ENCODE results near the gene SNIP1.
"Not testable (repeated sequence)": the region's sequence is repeated elsewhere in the genome, so short reads cannot be mapped to it uniquely, and the experiment has no call there.

SNIP1 gene

DNA sequence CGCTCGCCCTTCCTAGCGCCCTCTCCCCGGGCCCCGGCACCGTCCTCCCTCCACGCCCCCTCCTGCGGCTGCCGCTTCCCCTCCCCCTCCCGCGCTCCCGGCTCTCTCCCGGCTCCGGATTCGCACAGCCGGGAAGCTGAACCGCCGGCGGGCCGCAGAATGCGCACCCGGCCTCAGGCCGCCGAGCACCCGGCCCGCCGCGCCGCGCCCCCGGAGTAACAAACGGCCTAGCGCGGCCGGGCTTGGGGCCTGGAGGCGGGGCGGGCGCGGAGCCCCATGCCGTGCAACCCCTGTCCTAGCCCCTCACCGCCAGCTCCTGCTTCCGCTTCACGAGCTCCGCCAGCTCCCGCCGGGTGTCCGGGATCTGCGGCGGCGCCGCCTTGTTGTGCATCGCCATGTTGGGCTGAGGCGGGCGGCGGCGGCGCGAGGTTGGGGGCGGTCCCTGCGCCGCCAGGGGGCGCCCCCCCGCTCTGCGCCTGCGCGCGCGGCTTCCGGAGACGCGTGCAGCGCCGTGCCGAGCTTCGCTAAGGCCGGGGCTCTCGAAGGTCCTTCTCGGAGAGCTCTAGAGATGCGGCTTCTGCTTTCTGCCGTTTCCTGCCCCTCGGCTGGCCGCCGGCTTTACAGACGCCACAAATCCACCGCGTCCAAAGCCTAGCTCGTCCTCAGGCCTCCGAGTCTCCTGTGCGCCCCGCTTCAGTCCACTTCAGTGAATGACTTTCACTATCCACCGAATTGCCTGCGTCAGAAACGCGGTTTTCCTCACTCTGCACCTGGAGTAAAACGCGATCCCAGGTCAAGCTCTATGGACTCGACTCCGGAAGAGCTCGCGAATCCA is 39.5 kb downstream of the SNIP1 start, which contains the start of gene MEAF6:
TSS of gene MEAF6 (minus strand) at position 417 of the 835 bp plus-strand sequence. CDS start at position 397, 20 bp downstream.
- peak within 1 kb of the TSS; percentile 96 for H3K27ac Mint-ChIP-seq
- H3K9me3 Mint-ChIP-seq: no peaks in the 10 kb centered on the region
- H3K4me1 Mint-ChIP-seq: peaks cover 40% of the 10 kb centered on the region
- peaks cover 17% of the 10 kb centered on the region for H3K36me3 Mint-ChIP-seq
- H3K27me3 Mint-ChIP-seq: peaks cover 4% of the 10 kb centered on the region
- CTCF ChIA-PET: interaction anchor here (0.7 to 2.4 kb wide), 12 partner anchors 9 to 64 kb away, joined by 3 to 17 read pairs (median 4); no protein-coding TSS in a partner anchor
- H3K4me3 Mint-ChIP-seq: peak within 1 kb of the TSS; percentile 88
- peak; percentile 87 for DNase-seq

GRCh38 chr1:37513795-37514349 is 40.2 kb downstream of the SNIP1 start:
- peak; percentile 62 for DNase-seq
- peaks cover 40% of the 10 kb centered on the region for H3K4me1 Mint-ChIP-seq

GRCh38 chr1:37509181-37509580 is 44.9 kb downstream of the SNIP1 start:
- H3K36me3 Mint-ChIP-seq: peaks cover 47% of the 10 kb centered on the region
- H3K27ac Mint-ChIP-seq: no peak overlapping the region
- CTCF ChIA-PET: interaction anchor here (0.6 to 2.0 kb wide), 8 partner anchors 8 to 173 kb away, joined by 3 to 9 read pairs (median 4); partner anchors contain the start of gene ZC3H12A
- H3K4me3 Mint-ChIP-seq: no peak overlapping the region
- peaks cover 30% of the 10 kb centered on the region for H3K4me1 Mint-ChIP-seq
- no peaks in the 10 kb centered on the region for H3K9me3 Mint-ChIP-seq
- no peaks in the 10 kb centered on the region for H3K27me3 Mint-ChIP-seq
- no peak for DNase-seq

More at GRCh38 chr1:37513795-37514349, 40.2 kb downstream of the SNIP1 start:
- peaks cover 23% of the 10 kb centered on the region for H3K36me3 Mint-ChIP-seq
- H3K27ac Mint-ChIP-seq: peak overlapping the region; percentile 86
- H3K4me3 Mint-ChIP-seq: peak overlapping the region; percentile 88
- no peaks in the 10 kb centered on the region for H3K9me3 Mint-ChIP-seq
- peaks cover 4% of the 10 kb centered on the region for H3K27me3 Mint-ChIP-seq
- CTCF ChIA-PET: interaction anchor here (1.1 to 2.4 kb wide), 8 partner anchors 8 to 59 kb away, joined by 3 to 17 read pairs (median 4); no protein-coding TSS in a partner anchor

DNA sequence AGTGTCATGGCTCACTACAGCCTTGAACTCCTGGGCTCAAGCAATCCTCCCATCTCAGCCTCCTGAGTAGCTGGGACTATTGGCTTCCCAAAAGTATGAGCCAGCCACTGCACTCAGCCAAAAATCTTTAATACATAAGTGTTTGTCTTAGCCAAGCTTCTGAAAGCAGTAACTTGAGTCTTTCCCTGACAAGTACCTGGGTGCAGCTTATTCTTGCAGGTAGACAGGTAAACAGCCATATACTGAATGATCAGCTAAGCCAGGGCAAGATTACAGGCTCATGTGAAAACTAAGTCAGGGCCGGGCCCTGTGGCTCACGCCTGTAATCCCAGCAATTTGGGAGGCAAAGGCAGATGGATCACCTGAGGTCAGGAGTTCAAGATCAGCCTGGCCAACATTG is 47.4 kb downstream of the SNIP1 start:
- H3K36me3 Mint-ChIP-seq: peaks cover 40% of the 10 kb centered on the region
- no peaks in the 10 kb centered on the region for H3K27me3 Mint-ChIP-seq
- no peaks in the 10 kb centered on the region for H3K9me3 Mint-ChIP-seq
- DNase-seq: no peak
- no peak overlapping the region for H3K4me3 Mint-ChIP-seq
- CTCF ChIA-PET: interaction anchor here (0.9 kb wide), 1 partner anchor 21 kb away, joined by 4 read pairs; no protein-coding TSS in a partner anchor
- H3K27ac Mint-ChIP-seq: no peak overlapping the region
- peaks cover 17% of the 10 kb centered on the region for H3K4me1 Mint-ChIP-seq

- not testable (repeated sequence) for DNase-seq, H3K9me3 Mint-ChIP-seq, H3K4me1 Mint-ChIP-seq, H3K27ac Mint-ChIP-seq, H3K4me3 Mint-ChIP-seq, H3K27me3 Mint-ChIP-seq
- H3K36me3 Mint-ChIP-seq: peaks cover 43% of the 10 kb centered on the region
- CTCF ChIA-PET: interaction anchor here (0.6 to 1.1 kb wide), 4 partner anchors 9 to 151 kb away, joined by 3 to 7 read pairs (median 4); partner anchors contain the start of gene MEAF6
These were observed 51.3 kb downstream of the SNIP1 start for GRCh38 chr1:37502791-37503190.

DNA sequence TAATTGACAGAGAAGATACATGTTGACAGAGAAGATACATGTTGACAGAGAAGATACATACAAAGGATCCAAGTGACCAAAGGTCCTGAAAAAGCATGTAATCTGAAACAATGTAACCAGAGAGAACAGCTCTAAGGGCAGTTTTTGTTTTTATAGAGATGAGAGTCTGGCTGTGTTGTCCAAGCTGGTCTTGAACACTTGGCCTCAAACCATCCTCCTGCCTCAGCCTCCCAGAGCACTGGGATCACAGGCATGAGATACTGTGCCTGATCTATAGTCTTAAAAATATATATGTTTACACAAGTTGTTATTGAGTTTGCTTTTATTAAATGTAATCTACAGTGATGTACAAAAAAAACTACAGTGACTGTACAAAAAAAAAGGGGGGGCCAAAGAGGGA is 52.0 kb downstream of the SNIP1 start:
- DNase-seq: no peak
- Mint-ChIP-seq H3K4me3 (no peak overlapping the region), H3K4me1 (peaks cover 2% of the 10 kb centered on the region), H3K27me3 (no peaks in the 10 kb centered on the region), H3K36me3 (peaks cover 36% of the 10 kb centered on the region), H3K27ac (no peak overlapping the region), H3K9me3 (no peaks in the 10 kb centered on the region)
- CTCF ChIA-PET: interaction anchor here (0.6 kb wide), 1 partner anchor 101 kb away, joined by 5 read pairs; no protein-coding TSS in a partner anchor

GRCh38 chr1:37501661-37502060 is 52.4 kb downstream of the SNIP1 start:
- no peak overlapping the region for H3K27ac Mint-ChIP-seq
- DNase-seq: no peak
- peaks cover 2% of the 10 kb centered on the region for H3K4me1 Mint-ChIP-seq
- no peak overlapping the region for H3K4me3 Mint-ChIP-seq
- CTCF ChIA-PET: interaction anchor here (1.4 kb wide), 1 partner anchor 8 kb away, joined by 5 read pairs; no protein-coding TSS in a partner anchor
- no peaks in the 10 kb centered on the region for H3K27me3 Mint-ChIP-seq
- no peaks in the 10 kb centered on the region for H3K9me3 Mint-ChIP-seq
- peaks cover 35% of the 10 kb centered on the region for H3K36me3 Mint-ChIP-seq

DNA sequence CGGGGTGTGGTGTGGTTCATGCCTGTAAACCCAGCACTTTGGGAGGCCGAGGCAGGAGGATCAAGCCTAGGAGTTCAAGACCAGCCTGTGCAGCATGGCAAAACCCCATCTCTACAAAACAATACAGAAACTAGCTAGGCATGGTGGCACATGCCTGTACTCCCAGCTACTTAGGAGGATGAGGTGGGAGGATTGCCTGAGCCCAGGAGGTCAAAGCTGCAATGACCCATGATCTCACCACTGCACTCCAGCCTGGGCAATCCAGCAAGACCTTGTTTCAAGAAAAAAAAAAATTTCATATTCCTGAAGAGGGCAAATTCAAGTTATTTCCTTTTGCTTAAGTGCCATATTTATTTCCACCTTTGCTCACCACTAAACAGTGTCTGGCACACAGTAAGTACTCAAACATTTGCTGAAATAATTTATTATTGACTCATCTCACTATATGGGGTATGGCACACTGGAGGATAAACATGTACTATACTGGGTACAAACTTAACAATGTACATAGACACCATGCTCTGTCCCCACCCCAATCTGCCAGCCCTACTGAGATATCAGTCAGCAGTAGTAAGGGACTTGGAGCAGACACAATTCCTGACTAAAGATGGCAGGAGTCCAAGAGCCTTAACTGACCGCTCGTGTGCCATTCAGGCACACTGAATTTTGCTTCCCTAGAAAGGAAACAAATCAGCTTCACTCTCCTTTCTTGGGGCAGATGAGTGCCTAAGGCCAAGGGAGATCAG is 55.0 kb downstream of the SNIP1 start:
- no peak for DNase-seq
- Mint-ChIP-seq H3K27me3 (no peaks in the 10 kb centered on the region), H3K4me1 (peaks cover 2% of the 10 kb centered on the region), H3K4me3 (no peak overlapping the region), H3K27ac (no peak overlapping the region), H3K9me3 (no peaks in the 10 kb centered on the region), H3K36me3 (peaks cover 30% of the 10 kb centered on the region)
- CTCF ChIA-PET: interaction anchor here (1.0 to 6.3 kb wide), 3 partner anchors 10 to 15 kb away, joined by 3 to 43 read pairs (median 4); partner anchors contain the start of gene MEAF6

- CTCF ChIA-PET: interaction anchor here (1.4 to 6.3 kb wide), 2 partner anchors 12 to 17 kb away, joined by 4 to 43 read pairs; partner anchors contain the start of gene MEAF6
- H3K27ac Mint-ChIP-seq: no peak overlapping the region
- no peak for DNase-seq
- no peaks in the 10 kb centered on the region for H3K9me3 Mint-ChIP-seq
- no peak overlapping the region for H3K4me3 Mint-ChIP-seq
- peaks cover 2% of the 10 kb centered on the region for H3K4me1 Mint-ChIP-seq
- no peaks in the 10 kb centered on the region for H3K27me3 Mint-ChIP-seq
- H3K36me3 Mint-ChIP-seq: peaks cover 40% of the 10 kb centered on the region
These were observed 56.3 kb downstream of the SNIP1 start for GRCh38 chr1:37497832-37498231.

- no peak overlapping the region for H3K27ac Mint-ChIP-seq
- peaks cover 33% of the 10 kb centered on the region for H3K36me3 Mint-ChIP-seq
- CTCF ChIA-PET: interaction anchor here (1.8 to 6.3 kb wide), 4 partner anchors 10 to 41 kb away, joined by 4 to 43 read pairs (median 7); no protein-coding TSS in a partner anchor
- H3K9me3 Mint-ChIP-seq: no peaks in the 10 kb centered on the region
- peaks cover 2% of the 10 kb centered on the region for H3K4me1 Mint-ChIP-seq
- H3K27me3 Mint-ChIP-seq: no peaks in the 10 kb centered on the region
- no peak for DNase-seq
- no peak overlapping the region for H3K4me3 Mint-ChIP-seq
These were observed 58.2 kb downstream of the SNIP1 start for GRCh38 chr1:37495875-37496274.

- Mint-ChIP-seq H3K36me3 (peaks cover 27% of the 10 kb centered on the region), H3K4me1 (peaks cover 2% of the 10 kb centered on the region), H3K27me3 (no peaks in the 10 kb centered on the region), H3K4me3 (no peak overlapping the region), H3K27ac (peak overlapping the region; percentile 50), H3K9me3 (no peaks in the 10 kb centered on the region)
- CTCF ChIA-PET: interaction anchor here (0.7 to 0.9 kb wide), 2 partner anchors 10 to 191 kb away, joined by 3 read pairs; no protein-coding TSS in a partner anchor
- no peak for DNase-seq
These were observed 60.6 kb downstream of the SNIP1 start for GRCh38 chr1:37493336-37494098.

DNA sequence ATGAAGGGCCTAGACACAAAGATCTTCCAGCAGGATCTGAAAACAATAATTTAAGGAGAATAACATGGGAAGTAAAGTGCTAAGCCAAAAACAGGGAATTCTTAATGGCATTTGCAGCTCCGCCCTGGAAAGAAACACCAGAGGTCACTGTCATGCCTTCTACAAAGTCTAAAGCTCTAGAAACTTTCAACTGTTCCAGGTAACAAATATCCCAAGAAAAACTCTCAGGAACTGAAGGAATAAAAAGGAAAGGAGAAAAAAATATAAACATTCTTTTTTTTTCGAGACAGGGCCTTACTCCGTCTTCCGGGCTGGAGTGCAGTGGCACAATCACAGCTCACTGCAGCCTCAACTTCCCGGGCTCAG is 66.5 kb downstream of the SNIP1 start:
- DNase-seq: no peak
- CTCF ChIA-PET: interaction anchor here (0.7 to 8.3 kb wide), 20 partner anchors 9 to 1326 kb away, joined by 3 to 261 read pairs (median 6); partner anchors contain the start of genes DNALI1, MEAF6 and ZC3H12A
- H3K9me3 Mint-ChIP-seq: no peaks in the 10 kb centered on the region
- H3K4me3 Mint-ChIP-seq: no peak overlapping the region
- H3K27me3 Mint-ChIP-seq: no peaks in the 10 kb centered on the region
- H3K4me1 Mint-ChIP-seq: peaks cover 10% of the 10 kb centered on the region
- peak overlapping the region; percentile 1 for H3K27ac Mint-ChIP-seq
- peaks cover 16% of the 10 kb centered on the region for H3K36me3 Mint-ChIP-seq
